SH-SY5Y (cell line): ENCODE data around the gene COG2.

Experiments
- GATA2 ChIP-seq: IDR thresholded peaks from 2 replicates; pipeline ENCODE4 v1.6.1; 2011; ENCODE audit warnings: mild to moderate bottlenecking, low read depth, low read length
- GATA3 ChIP-seq: IDR thresholded peaks from 2 replicates; pipeline ENCODE4 v1.6.1; 2011; ENCODE audit warnings: low read depth, mild to moderate bottlenecking, low read length, moderate library complexity

DNA sequence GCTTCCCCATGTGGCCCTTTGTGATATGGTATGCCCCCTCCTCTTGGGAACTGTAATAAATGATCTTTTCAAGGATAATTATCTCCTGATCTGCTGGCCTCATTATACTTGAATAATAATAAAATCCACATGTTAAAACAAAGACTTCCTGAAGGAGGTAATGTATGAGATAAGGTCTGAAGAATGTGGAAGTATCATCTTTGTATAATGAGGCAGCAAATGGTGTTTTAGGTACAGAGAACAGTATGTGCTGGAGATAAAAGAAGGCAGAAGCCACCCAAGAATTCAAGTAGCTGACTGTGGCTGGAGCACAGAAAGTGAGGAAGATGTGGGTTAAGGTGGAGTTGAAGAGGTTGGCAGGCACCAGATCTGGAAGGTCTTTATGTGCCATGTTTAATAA lies 12.8 kb upstream of the COG2 start:
- TF ChIP-seq GATA3 (no peak), GATA2 (no peak)
